Gastrocnemius medialis (tissue), 4 donors: Measurements from ENCODE around the gene UNC5C. TPM values are rescaled to one million over a fixed set of nuclear protein-coding genes. Genes with fewer than 3 reads are reported as not detected.

Source experiments
- ATAC-seq, 2 donors: fragments of 150-250 bp; one replicate each; pipeline ENCODE4 v1.9.1; 2016
- DNase-seq, 2 donors: peaks; one replicate each; pipeline ENCODE4 v3.0.0-alpha.2; 2019
- H3K27ac ChIP-seq, 4 donors: fragments of 200-600 bp; sonication (generic); 1 replicate in 1 of 4; 2 replicates in 3 of 4; pipeline ENCODE4 v1.5.1; 2016 to 2018; ENCODE audit warnings: mild to moderate bottlenecking in 2 of 4, moderate library complexity in 1 of 4
- H3K27me3 ChIP-seq, 3 donors: fragments of 200-600 bp; sonication (generic) in 2 of 3; 1 replicate in 1 of 3; 2 replicates in 2 of 3; pipeline versions ENCODE4 v1.5.1 to v1.6.0; 2016 to 2019; ENCODE audit warnings: mild to moderate bottlenecking in 1 of 3, moderate library complexity in 1 of 3
- H3K36me3 ChIP-seq, 2 donors: fragments of 200-600 bp; sonication (generic) in 1 of 2; one replicate each; pipeline ENCODE4 v1.5.1; 2017 to 2018
- H3K4me1 ChIP-seq, 2 donors: fragments of 200-600 bp; sonication (generic) in 1 of 2; one replicate each; pipeline ENCODE4 v1.5.1; 2016 to 2017; ENCODE audit warnings: mild to moderate bottlenecking in 2 of 2
- H3K4me3 ChIP-seq, 4 donors: fragments of 200-600 bp; sonication (generic) in 3 of 4; 1 replicate in 1 of 4; 2 replicates in 3 of 4; pipeline ENCODE4 v1.5.1; 2016 to 2019; ENCODE audit warnings: mild to moderate bottlenecking in 2 of 4
- H3K9me3 ChIP-seq, 3 donors: fragments of 200-600 bp; sonication (generic) in 2 of 3; 1 replicate in 1 of 3; 2 replicates in 2 of 3; pipeline ENCODE4 v1.5.1; 2016 to 2019
- CTCF ChIP-seq, 5 experiments: fragments of 450-650 bp in 3 of 5; fragments of 200-600 bp in 2 of 5; sonication (generic) in 2 of 5; IDR thresholded peaks in 4 of 5; conservative IDR thresholded peaks in 1 of 5; 1 replicate in 4 of 5; 2 replicates in 1 of 5; pipeline ENCODE4 v1.5.1; 2016 to 2019; ENCODE audit warnings: antibody characterized with exemption in 5 of 5, mild to moderate bottlenecking in 3 of 5, moderate library complexity in 3 of 5
- POLR2A ChIP-seq, 2 donors: fragments of 450-650 bp; IDR thresholded peaks; one replicate each; pipeline ENCODE4 v1.6.1; 2017; ENCODE audit warnings: antibody characterized with exemption in 2 of 2, mild to moderate bottlenecking in 2 of 2, moderate library complexity in 2 of 2
- in situ Hi-C, 4 donors: fragments of 200-750 bp; cut with MboI; loops; one replicate each; pipeline versions ENCODE4 v1.15.0 to v1.8.0; 2017; ENCODE audit warnings: low sequenced_read_pairs in 4 of 4
- intact Hi-C: fragments of 100-400 bp; cut with DNase I; formaldehyde crosslinking; loops from one replicate; pipeline ENCODE4 v1.15.1; 2023; ENCODE audit warnings: low total_unique reads
- total RNA-seq, 4 donors: library from RNA; depleted of rRNA; stranded (reverse); fragments of >200 nt; gene quantifications; one replicate each; pipeline versions ENCODE4 v1.1.0 to v1.2.3, GENCODE V29; 2016

UNC5C gene
- total RNA-seq, 4 donors from 2014 or later, result 0.07 to 0.33 (median 0.23) TPM; not detected in 1

DNA sequence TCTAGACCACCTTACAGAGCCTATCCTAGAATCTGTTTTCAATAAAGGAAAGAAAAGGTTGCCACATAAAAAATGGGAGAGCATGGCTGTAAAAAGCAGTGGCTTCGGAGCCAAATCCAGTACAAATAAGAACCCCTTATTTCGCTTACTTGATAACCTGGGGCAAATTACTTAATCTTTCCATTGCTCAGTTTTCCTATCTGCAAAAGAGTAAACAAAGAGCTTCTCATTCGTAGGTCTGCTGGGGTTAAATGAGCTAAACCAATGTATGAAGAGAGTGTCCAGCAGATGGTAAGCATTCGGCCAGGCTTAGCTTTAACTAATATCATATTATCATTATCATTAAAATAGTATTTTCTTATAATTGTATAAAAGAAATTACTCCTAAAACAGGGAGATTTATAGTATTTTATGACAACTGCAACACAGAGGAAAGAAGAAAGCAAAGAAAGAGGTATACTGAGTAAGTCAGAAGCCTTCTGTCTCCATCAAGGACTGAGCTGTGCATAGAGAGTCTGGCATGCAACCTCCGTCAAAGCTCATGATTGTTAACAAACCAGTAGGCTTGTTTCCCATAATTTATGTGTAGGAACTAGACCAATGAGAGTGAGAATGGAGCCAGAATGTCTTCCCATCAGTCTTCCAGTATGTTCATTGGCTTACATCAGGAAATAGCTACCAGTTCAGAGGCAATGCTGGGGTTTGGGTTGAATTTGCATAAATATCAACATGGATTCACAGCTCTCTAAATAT lies 364.9 kb downstream of the UNC5C start:
- Histone ChIP-seq H3K27me3 (no peaks in the 10 kb centered on the region), H3K9me3 (no peaks in the 10 kb centered on the region), H3K36me3 (no peaks in the 10 kb centered on the region), H3K27ac (no peak overlapping the region), H3K4me3 (no peak overlapping the region), H3K4me1 (no peaks in the 10 kb centered on the region)
- no peak for TF ChIP-seq CTCF (IDR thresholded peaks at IDR 0.05 in 4 of 5, conservative IDR thresholded peaks at IDR 0.05 in 1 of 5)
- in situ Hi-C loops (no loop called here), intact Hi-C loops (no loop called here)
- ATAC-seq (no peak), DNase-seq (no peak)

- Histone ChIP-seq H3K4me3 (no peak overlapping the region), H3K9me3 (no peaks in the 10 kb centered on the region), H3K27me3 (no peaks in the 10 kb centered on the region), H3K27ac (no peak overlapping the region), H3K4me1 (no peaks in the 10 kb centered on the region), H3K36me3 (no peaks in the 10 kb centered on the region)
- DNase-seq, result no peak
- ATAC-seq, result no peak
- in situ Hi-C loops, result no loop called here
- TF ChIP-seq POLR2A (IDR thresholded peaks at IDR 0.05) (no peak), CTCF (IDR thresholded peaks at IDR 0.05 in 4 of 5, conservative IDR thresholded peaks at IDR 0.05 in 1 of 5) (no peak)
- intact Hi-C loops, result no loop called here
Measured at GRCh38 chr4:95181996-95182306, 366.8 kb downstream of the UNC5C start.

DNA sequence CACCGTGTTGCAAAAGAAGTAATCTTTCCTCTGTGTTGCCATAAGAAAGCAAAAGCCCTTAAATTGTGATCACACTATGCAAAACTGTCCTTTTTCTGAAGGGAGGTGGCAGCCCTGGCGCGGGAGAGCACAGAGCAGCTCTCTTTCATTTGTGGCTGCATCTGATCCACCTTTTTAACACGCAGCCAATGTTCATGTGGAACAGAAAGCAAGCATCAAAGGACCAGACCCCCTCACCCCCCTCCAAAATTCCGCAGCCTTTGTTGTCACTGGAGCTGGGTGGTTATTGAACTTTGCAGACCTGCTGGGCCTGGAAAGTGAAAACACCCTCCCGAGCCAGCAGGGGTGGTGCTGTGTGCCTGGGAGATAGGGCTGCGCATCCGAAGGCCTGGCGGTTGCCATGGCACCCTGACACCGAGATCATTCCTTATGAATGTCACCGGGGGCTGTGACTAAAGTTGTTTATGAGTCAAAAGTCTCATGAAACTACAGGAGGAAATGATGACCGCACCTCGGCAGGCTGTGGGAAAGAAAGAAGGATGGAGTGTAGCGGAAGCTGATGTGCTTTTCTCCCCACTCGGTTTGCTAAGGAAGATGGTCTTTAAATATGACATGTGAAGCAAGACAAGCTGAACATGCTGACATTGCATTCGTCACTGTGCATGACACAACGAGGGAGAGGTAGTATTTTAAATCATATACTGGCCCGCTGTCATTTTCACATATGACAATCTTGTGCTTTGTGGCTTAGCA lies 367.4 kb downstream of the UNC5C start:
- TF ChIP-seq POLR2A (IDR thresholded peaks at IDR 0.05) (no peak), CTCF (IDR thresholded peaks at IDR 0.05 in 4 of 5, conservative IDR thresholded peaks at IDR 0.05 in 1 of 5) (no peak)
- Histone ChIP-seq H3K9me3 (no peaks in the 10 kb centered on the region), H3K4me1 (no peaks in the 10 kb centered on the region), H3K36me3 (no peaks in the 10 kb centered on the region), H3K27ac (no peak overlapping the region), H3K4me3 (no peak overlapping the region), H3K27me3 (no peaks in the 10 kb centered on the region)
- ATAC-seq (no peak), DNase-seq (no peak)
- in situ Hi-C loops, result no loop called here
- intact Hi-C loops, result no loop called here

- in situ Hi-C loops (no loop called here), intact Hi-C loops (no loop called here)
- DNase-seq (no peak), ATAC-seq (no peak)
- TF ChIP-seq CTCF (IDR thresholded peaks at IDR 0.05 in 4 of 5, conservative IDR thresholded peaks at IDR 0.05 in 1 of 5) (no peak), POLR2A (IDR thresholded peaks at IDR 0.05) (no peak)
- Histone ChIP-seq H3K4me3 (no peak overlapping the region), H3K36me3 (no peaks in the 10 kb centered on the region), H3K4me1 (no peaks in the 10 kb centered on the region), H3K9me3 (no peaks in the 10 kb centered on the region), H3K27me3 (no peaks in the 10 kb centered on the region), H3K27ac (no peak overlapping the region)
Measured at GRCh38 chr4:95180531-95181242, 368.1 kb downstream of the UNC5C start.
